Prostate gland (tissue), 2 donors: ENCODE data around the gene TMEM238L. TPM values are rescaled to one million over a fixed set of nuclear protein-coding genes. Genes with fewer than 3 reads are reported as not detected.
A peak's percentile ranks its signal among the peaks of the same experiment; 100 is the strongest.

ENCODE experiments used
- DNase-seq: peaks from one replicate; pipeline ENCODE4 v3.0.0-alpha.2; 2019; ENCODE audit warnings: low spot score
- H3K27ac ChIP-seq, 2 donors: fragments of 200-600 bp; sonication (generic); 2 replicates each; pipeline ENCODE4 v1.5.1; 2017 to 2019
- H3K27me3 ChIP-seq: fragments of 200-600 bp; sonication (generic); replicated peaks from 2 replicates; pipeline ENCODE4 v1.5.1; 2019; ENCODE audit not compliant: insufficient read depth
- H3K36me3 ChIP-seq, 2 donors: fragments of 200-600 bp; sonication (generic); 1 replicate in 1 of 2; 2 replicates in 1 of 2; pipeline versions ENCODE4 v1.5.1 to v1.8.1; 2017 to 2019
- H3K4me1 ChIP-seq: fragments of 200-600 bp; sonication (generic); replicated peaks from 2 replicates; pipeline ENCODE4 v1.5.1; 2019
- H3K4me3 ChIP-seq, 2 donors: fragments of 200-600 bp; sonication (generic); 2 replicates each; pipeline ENCODE4 v1.5.1; 2017 to 2019
- H3K9me3 ChIP-seq: fragments of 200-600 bp; sonication (generic); 2 replicates; pipeline ENCODE4 v1.5.1; 2017
- CTCF ChIP-seq, 4 experiments: fragments of 200-600 bp in 2 of 4; fragments of 450-650 bp in 2 of 4; sonication (generic) in 2 of 4; IDR thresholded peaks; 1 replicate in 3 of 4; 2 replicates in 1 of 4; pipeline ENCODE4 v1.5.1; 2016 to 2019; ENCODE audit warnings: antibody characterized with exemption in 4 of 4, mild to moderate bottlenecking in 2 of 4, moderate library complexity in 2 of 4
- POLR2A ChIP-seq: fragments of 450-650 bp; IDR thresholded peaks from one replicate; pipeline ENCODE4 v1.6.1; 2016; ENCODE audit warnings: antibody characterized with exemption, mild to moderate bottlenecking
- POLR2AphosphoS5 ChIP-seq: sonication (generic); formaldehyde crosslinking; IDR thresholded peaks from one replicate; pipeline ENCODE4 v1.6.1; 2017; ENCODE audit warnings: antibody characterized with exemption
- WGBS: methylation state at CpG from one replicate; pipeline ENCODE4 v1.1.5; 2018; 5-methylcytosine and 5-hydroxymethylcytosine counted together
- intact Hi-C: fragments of 100-400 bp; cut with DNase I; formaldehyde crosslinking; loops from one replicate; pipeline ENCODE4 v1.14.2; 2022
- total RNA-seq, 2 donors: library from RNA; depleted of rRNA; stranded (reverse); fragments of >200 nt; gene quantifications; one replicate each; pipeline ENCODE4 v1.1.0, GENCODE V29; 2016

The TMEM238L gene
- total RNA-seq, 2 donors from 2014 or later = 7.7 to 12.0 TPM

- 39% methylated on average over 5 of the region's 5 CpGs for WGBS
- H3K27me3 ChIP-seq = no peaks in the 10 kb centered on the region
- no peak overlapping the region for H3K27ac ChIP-seq
- intact Hi-C loops = no loop called here
- H3K4me1 ChIP-seq = no peaks in the 10 kb centered on the region
- DNase-seq = no peak
- H3K9me3 ChIP-seq = no peaks in the 10 kb centered on the region
- TF ChIP-seq POLR2A (no peak), POLR2AphosphoS5 (no peak), CTCF (IDR thresholded peaks at IDR 0.05) (no peak)
- H3K4me3 ChIP-seq = no peak overlapping the region
- H3K36me3 ChIP-seq = no peaks in the 10 kb centered on the region
Measured at GRCh38 chr17:10775740-10776356, 28.1 kb downstream of the TMEM238L start.

- H3K4me3 ChIP-seq = no peak overlapping the region
- H3K4me1 ChIP-seq = no peaks in the 10 kb centered on the region
- intact Hi-C loops = no loop called here
- H3K27me3 ChIP-seq = no peaks in the 10 kb centered on the region
- no peaks in the 10 kb centered on the region for H3K36me3 ChIP-seq
- no peak for TF ChIP-seq CTCF (IDR thresholded peaks at IDR 0.05)
- no peak for TF ChIP-seq POLR2AphosphoS5
- no peak for TF ChIP-seq POLR2A
- H3K27ac ChIP-seq = no peak overlapping the region
- 99% methylated on average over 4 of the region's 4 CpGs for WGBS
- no peak for DNase-seq
- H3K9me3 ChIP-seq = no peaks in the 10 kb centered on the region
Measured at GRCh38 chr17:10775058-10775457, 28.8 kb downstream of the TMEM238L start.

- H3K4me3 ChIP-seq = no peak overlapping the region
- H3K27me3 ChIP-seq = no peaks in the 10 kb centered on the region
- no peak overlapping the region for H3K27ac ChIP-seq
- DNase-seq = no peak
- intact Hi-C loops = no loop called here
- no peaks in the 10 kb centered on the region for H3K9me3 ChIP-seq
- H3K36me3 ChIP-seq = no peaks in the 10 kb centered on the region
- WGBS = 55% methylated on average over 2 of the region's 2 CpGs
- H3K4me1 ChIP-seq = no peaks in the 10 kb centered on the region
- TF ChIP-seq POLR2AphosphoS5 = no peak
- no peak for TF ChIP-seq POLR2A
- TF ChIP-seq CTCF (IDR thresholded peaks at IDR 0.05) = no peak
Measured at GRCh38 chr17:10773391-10773790, 30.5 kb downstream of the TMEM238L start.

DNA sequence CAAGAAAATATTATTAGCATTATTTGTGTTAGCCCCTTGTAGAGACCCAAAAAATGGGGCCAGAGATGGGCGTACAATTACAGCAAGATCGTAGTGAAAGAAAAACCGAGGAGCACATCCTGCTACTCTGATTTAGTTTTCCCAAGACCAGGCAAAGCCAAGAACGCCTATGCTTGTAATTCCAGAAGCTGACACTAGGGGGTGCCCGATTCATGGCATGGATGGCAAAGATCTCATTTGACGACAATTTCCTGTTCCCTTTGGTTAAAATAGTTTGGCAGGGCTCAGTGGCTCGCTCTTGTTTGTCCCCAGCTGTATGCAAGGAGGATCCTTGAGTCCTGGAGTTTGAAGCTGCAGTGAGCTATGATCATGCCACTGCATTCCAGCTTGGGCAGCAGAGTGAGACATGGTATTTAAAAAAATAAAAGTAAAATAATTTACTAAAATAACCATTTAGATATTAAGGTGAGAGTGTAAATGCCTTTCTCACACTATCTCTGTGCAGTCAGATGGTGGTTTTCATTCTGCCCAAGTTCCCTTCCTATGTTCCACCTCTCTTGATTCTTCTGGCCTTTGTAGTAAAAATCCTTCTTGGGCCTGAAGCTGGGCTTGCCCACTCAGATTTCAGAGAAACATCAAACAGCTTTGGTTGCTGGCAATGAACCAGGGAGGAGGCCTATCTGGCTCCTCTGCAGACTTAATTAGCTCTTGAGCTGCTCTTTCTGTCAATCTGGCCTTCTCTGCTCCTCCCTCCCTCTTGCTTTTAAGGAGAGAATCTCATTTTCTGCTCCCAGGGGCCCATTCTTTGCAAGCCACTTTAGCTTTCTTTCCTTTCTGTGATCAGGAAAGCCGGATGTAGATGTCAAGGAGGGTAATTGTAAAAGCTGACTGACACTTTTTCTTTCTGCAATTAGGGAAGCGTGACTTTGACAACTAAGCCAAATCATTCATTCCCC is 31.2 kb downstream of the TMEM238L start:
- H3K9me3 ChIP-seq = no peaks in the 10 kb centered on the region
- no peaks in the 10 kb centered on the region for H3K27me3 ChIP-seq
- intact Hi-C loops = no loop called here
- TF ChIP-seq POLR2A (no peak), CTCF (IDR thresholded peaks at IDR 0.05) (peak; percentile 27 to 64 (median 57)), POLR2AphosphoS5 (peak; percentile 11)
- no peak overlapping the region for H3K27ac ChIP-seq
- WGBS = 48% methylated on average over 9 of the region's 9 CpGs
- peak; percentile 29 for DNase-seq
- no peak overlapping the region for H3K4me3 ChIP-seq
- no peaks in the 10 kb centered on the region for H3K36me3 ChIP-seq
- H3K4me1 ChIP-seq = no peaks in the 10 kb centered on the region
